ENCODE results near the gene TTLL5. TPM values are rescaled to one million over a fixed set of nuclear protein-coding genes. Genes with fewer than 3 reads are reported as not detected.

The TTLL5 gene
- total and polyA plus RNA-seq, 9 of the 15 experiments (the other 6 are each of a cell fraction or from before 2014, with no cell fraction given): 4.1 to 18.9 (median 12.6) TPM

DNA sequence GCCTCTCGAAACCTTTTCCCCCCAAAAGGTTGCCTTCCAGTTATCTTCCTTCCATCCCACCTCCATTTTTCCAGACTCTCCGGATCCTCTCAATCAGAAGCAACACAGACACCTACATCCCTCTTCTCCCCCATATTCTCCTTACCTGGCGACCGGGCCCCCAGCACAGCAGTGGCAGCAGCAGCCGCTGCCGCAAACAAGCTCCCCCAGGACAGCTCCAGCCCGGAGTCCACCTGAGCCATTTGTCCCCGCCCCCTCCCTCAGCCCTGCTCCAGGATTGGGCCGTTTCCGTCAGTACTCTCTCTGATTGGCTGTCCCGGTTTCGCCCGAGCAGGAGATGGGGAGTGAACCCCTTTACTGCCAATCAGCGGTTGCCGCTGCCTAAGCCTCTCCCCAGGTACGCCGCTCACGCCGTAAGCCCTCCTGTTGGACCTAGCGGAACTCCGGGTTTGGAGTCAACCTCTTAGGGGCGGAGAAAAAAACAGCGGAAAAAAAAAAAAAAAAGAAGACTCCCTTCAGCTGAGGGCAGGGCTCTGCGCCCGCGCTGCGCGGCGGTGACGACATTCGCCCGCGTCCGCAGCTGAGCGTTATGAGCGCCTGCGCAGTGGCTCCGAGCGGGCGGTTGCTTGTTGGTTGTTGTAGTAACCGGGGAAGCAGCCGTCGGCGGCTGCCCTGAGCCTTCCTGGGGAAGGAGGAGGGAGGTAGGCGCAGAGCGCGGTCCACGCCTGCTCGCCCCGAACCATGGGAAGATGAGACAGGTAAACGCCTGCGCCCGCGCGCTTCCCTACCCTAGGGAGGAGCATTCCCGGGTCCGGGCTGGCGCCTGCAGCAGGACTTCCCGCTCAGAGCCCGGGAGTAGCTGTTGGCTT is at the start of gene TTLL5, which contains the start of gene ERG28 (continued):
- TF ChIP-seq, protein P1, sequence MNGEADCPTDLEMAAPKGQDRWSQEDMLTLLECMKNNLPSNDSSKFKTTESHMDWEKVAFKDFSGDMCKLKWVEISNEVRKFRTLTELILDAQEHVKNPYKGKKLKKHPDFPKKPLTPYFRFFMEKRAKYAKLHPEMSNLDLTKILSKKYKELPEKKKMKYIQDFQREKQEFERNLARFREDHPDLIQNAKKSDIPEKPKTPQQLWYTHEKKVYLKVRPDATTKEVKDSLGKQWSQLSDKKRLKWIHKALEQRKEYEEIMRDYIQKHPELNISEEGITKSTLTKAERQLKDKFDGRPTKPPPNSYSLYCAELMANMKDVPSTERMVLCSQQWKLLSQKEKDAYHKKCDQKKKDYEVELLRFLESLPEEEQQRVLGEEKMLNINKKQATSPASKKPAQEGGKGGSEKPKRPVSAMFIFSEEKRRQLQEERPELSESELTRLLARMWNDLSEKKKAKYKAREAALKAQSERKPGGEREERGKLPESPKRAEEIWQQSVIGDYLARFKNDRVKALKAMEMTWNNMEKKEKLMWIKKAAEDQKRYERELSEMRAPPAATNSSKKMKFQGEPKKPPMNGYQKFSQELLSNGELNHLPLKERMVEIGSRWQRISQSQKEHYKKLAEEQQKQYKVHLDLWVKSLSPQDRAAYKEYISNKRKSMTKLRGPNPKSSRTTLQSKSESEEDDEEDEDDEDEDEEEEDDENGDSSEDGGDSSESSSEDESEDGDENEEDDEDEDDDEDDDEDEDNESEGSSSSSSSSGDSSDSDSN (IDR thresholded peaks at IDR 0.05; ENCODE audit: borderline replicate concordance in 1 of 2, low read depth in 2 of 2, low read length in 2 of 2): 0 out of 4 replicates have a peak, but pooled peaks of 1 of the 2 experiments have one; percentile 16
- TF ChIP-seq C11orf30 (IDR thresholded peaks at IDR 0.05; ENCODE audit: low read depth) (peak; percentile 79), SIX5 (IDR thresholded peaks at IDR 0.05; ENCODE audit: borderline replicate concordance in 1 of 2, insufficient read depth in 1 of 2, low read depth in 1 of 2, low read length in 2 of 2) (no peak), FOXJ2 (tag; IDR thresholded peaks at IDR 0.05) (peak; percentile 94), HMGN3 (IDR thresholded peaks at IDR 0.05; ENCODE audit: borderline replicate concordance, extremely low read depth, insufficient read length, low read depth, low read length) (peak; percentile 21), RBM25 (IDR thresholded peaks at IDR 0.05; ENCODE audit: low read depth, low read length, severe bottlenecking) (peak; percentile 71), ZNF766 (CRISPR knock-in tag; conservative IDR thresholded peaks at IDR 0.05) (0 out of 2 replicates have a peak, but pooled peaks have one; percentile 26), MEIS2 (IDR thresholded peaks at IDR 0.05; ENCODE audit: partially characterized antibody) (peak; percentile 48), ATF1 (CRISPR knock-in tag; IDR thresholded peaks at IDR 0.05) (peak; percentile 81), ATF1 (tag; IDR thresholded peaks at IDR 0.05) (peak; percentile 97), MXI1 (IDR thresholded peaks at IDR 0.05; ENCODE audit: low read depth, low read length) (peak; percentile 61; the same call in 1 of the 2 replicates), LARP7 (IDR thresholded peaks at IDR 0.05) (0 out of 2 replicates have a peak, but pooled peaks have one; percentile 18), PHF20 (IDR thresholded peaks at IDR 0.05; ENCODE audit: partially characterized antibody) (peak; percentile 51), NRF1 (conservative IDR thresholded peaks at IDR 0.05 in 1 of 2, IDR thresholded peaks at IDR 0.05 in 1 of 2) (peak; percentile 94 to 95), TBL1XR1 (IDR thresholded peaks at IDR 0.05; ENCODE audit: low read length in 2 of 2) (peak in 1 of 2 experiments; percentile 56; a peak in 2 of 4 replicates), CXXC5 (CRISPR knock-in tag; IDR thresholded peaks at IDR 0.05) (peak; percentile 90), ATF7 (IDR thresholded peaks at IDR 0.05) (peak; percentile 87), CREM (IDR thresholded peaks at IDR 0.05; ENCODE audit: low read depth) (peak; percentile 97)
- TF ChIP-seq, protein P2, sequence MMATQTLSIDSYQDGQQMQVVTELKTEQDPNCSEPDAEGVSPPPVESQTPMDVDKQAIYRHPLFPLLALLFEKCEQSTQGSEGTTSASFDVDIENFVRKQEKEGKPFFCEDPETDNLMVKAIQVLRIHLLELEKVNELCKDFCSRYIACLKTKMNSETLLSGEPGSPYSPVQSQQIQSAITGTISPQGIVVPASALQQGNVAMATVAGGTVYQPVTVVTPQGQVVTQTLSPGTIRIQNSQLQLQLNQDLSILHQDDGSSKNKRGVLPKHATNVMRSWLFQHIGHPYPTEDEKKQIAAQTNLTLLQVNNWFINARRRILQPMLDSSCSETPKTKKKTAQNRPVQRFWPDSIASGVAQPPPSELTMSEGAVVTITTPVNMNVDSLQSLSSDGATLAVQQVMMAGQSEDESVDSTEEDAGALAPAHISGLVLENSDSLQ (IDR thresholded peaks at IDR 0.05): peak; percentile 98
- TF ChIP-seq, protein P3, sequence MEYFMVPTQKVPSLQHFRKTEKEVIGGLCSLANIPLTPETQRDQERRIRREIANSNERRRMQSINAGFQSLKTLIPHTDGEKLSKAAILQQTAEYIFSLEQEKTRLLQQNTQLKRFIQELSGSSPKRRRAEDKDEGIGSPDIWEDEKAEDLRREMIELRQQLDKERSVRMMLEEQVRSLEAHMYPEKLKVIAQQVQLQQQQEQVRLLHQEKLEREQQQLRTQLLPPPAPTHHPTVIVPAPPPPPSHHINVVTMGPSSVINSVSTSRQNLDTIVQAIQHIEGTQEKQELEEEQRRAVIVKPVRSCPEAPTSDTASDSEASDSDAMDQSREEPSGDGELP (CRISPR knock-in tag; IDR thresholded peaks at IDR 0.05; ENCODE audit: borderline replicate concordance): peak; percentile 97
- TF ChIP-seq, protein P4, sequence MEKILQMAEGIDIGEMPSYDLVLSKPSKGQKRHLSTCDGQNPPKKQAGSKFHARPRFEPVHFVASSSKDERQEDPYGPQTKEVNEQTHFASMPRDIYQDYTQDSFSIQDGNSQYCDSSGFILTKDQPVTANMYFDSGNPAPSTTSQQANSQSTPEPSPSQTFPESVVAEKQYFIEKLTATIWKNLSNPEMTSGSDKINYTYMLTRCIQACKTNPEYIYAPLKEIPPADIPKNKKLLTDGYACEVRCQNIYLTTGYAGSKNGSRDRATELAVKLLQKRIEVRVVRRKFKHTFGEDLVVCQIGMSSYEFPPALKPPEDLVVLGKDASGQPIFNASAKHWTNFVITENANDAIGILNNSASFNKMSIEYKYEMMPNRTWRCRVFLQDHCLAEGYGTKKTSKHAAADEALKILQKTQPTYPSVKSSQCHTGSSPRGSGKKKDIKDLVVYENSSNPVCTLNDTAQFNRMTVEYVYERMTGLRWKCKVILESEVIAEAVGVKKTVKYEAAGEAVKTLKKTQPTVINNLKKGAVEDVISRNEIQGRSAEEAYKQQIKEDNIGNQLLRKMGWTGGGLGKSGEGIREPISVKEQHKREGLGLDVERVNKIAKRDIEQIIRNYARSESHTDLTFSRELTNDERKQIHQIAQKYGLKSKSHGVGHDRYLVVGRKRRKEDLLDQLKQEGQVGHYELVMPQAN (IDR thresholded peaks at IDR 0.05; ENCODE audit: borderline replicate concordance): peak; percentile 90
